ENCODE data around the gene RBM18.

RBM18 gene

GRCh38 chr9:122256206-122256605 lies 8.4 kb downstream of the RBM18 start:
- DNase-seq: no peak

- no peak for DNase-seq
These were observed 9.9 kb downstream of the RBM18 start for GRCh38 chr9:122254761-122255160.

GRCh38 chr9:122252796-122253195 lies 11.8 kb downstream of the RBM18 start:
- DNase-seq: no peak

GRCh38 chr9:122251351-122251750 lies 13.3 kb downstream of the RBM18 start:
- no peak for DNase-seq

- DNase-seq: no peak
These were observed 16.2 kb downstream of the RBM18 start for GRCh38 chr9:122248448-122248865.

- no peak for DNase-seq
These were observed 18.0 kb downstream of the RBM18 start for GRCh38 chr9:122246666-122247065.

- DNase-seq: no peak
These were observed 20.3 kb downstream of the RBM18 start for GRCh38 chr9:122244349-122244748.

GRCh38 chr9:122239722-122240121 lies 24.9 kb downstream of the RBM18 start:
- DNase-seq: no peak

- no peak for DNase-seq
These were observed 28.0 kb downstream of the RBM18 start for GRCh38 chr9:122236681-122237080.

GRCh38 chr9:122234022-122234748 lies 30.5 kb downstream of the RBM18 start:
- no peak for DNase-seq

- no peak for DNase-seq
These were observed 31.8 kb downstream of the RBM18 start for GRCh38 chr9:122232796-122233306.

GRCh38 chr9:122229485-122229837 lies 35.2 kb downstream of the RBM18 start:
- no peak for DNase-seq

GRCh38 chr9:122228568-122229484 lies 35.8 kb downstream of the RBM18 start, which contains the start of gene LHX6:
Gene LHX6, minus strand, starts transcription at chr9:122228957. Its CDS starts 217 bp downstream, at chr9:122228740.
- DNase-seq: no peak

GRCh38 chr9:122228191-122228567 lies 36.5 kb downstream of the RBM18 start:
- DNase-seq: no peak

GRCh38 chr9:122227575-122227900 lies 37.1 kb downstream of the RBM18 start:
- no peak for DNase-seq

GRCh38 chr9:122226758-122227574 lies 37.7 kb downstream of the RBM18 start:
- no peak for DNase-seq

GRCh38 chr9:122226142-122226757 lies 38.4 kb downstream of the RBM18 start:
- no peak for DNase-seq

- DNase-seq: no peak
These were observed 39.1 kb downstream of the RBM18 start for GRCh38 chr9:122225312-122226141.

- DNase-seq: no peak
These were observed 41.2 kb downstream of the RBM18 start for GRCh38 chr9:122223435-122223834.

- no peak for DNase-seq
These were observed 41.8 kb downstream of the RBM18 start for GRCh38 chr9:122222791-122223190.

GRCh38 chr9:122221183-122221811 lies 43.3 kb downstream of the RBM18 start:
- no peak for DNase-seq

All from 8988T (cell line).